OCI-LY1 (cell line): Measurements from ENCODE around the gene TBC1D2B.

Source experiments
- H2AFZ ChIP-seq: fragments of 200-600 bp; sonication (generic), shearing (Covaris generic); 2 replicates; pipeline ENCODE4 v1.6.0; 2014; ENCODE audit warnings: antibody characterized with exemption, mild to moderate bottlenecking, low read length
- H3F3A ChIP-seq: fragments of 200-600 bp; sonication (generic), shearing (Covaris generic); 2 replicates; pipeline ENCODE4 v1.6.0; 2014; ENCODE audit warnings: mild to moderate bottlenecking, antibody characterized with exemption, low read length, moderate library complexity; ENCODE audit not compliant: insufficient read depth
- H3K27ac ChIP-seq: fragments of 200-600 bp; sonication (generic); 2 replicates; pipeline ENCODE4 v1.5.1; 2014; ENCODE audit warnings: low read length, mixed run types, mild to moderate bottlenecking, low read depth; ENCODE audit not compliant: poor library complexity, severe bottlenecking
- H3K27me3 ChIP-seq: fragments of 200-600 bp; sonication (generic); 2 replicates; pipeline ENCODE4 v1.6.0; 2014; ENCODE audit warnings: antibody characterized with exemption, mild to moderate bottlenecking, low read length, moderate library complexity; ENCODE audit not compliant: insufficient read depth
- H3K36me3 ChIP-seq: fragments of 200-600 bp; sonication (generic); 2 replicates; pipeline ENCODE4 v1.6.1; 2014; ENCODE audit warnings: mild to moderate bottlenecking, antibody characterized with exemption, low read length, moderate library complexity, mixed read lengths; ENCODE audit not compliant: insufficient read depth
- H3K4me1 ChIP-seq: fragments of 200-600 bp; sonication (generic); 2 replicates; pipeline ENCODE4 v1.5.1; 2014; ENCODE audit warnings: mild to moderate bottlenecking, low read length, moderate library complexity; ENCODE audit not compliant: insufficient read depth, severe bottlenecking
- H3K4me2 ChIP-seq: fragments of 200-600 bp; sonication (generic), shearing (Covaris generic); 2 replicates; pipeline ENCODE4 v1.6.1; 2014; ENCODE audit warnings: low read length
- H3K4me3 ChIP-seq: fragments of 200-600 bp; sonication (generic); 2 replicates; pipeline ENCODE4 v1.5.1; 2014; ENCODE audit warnings: low read length, low read depth, mild to moderate bottlenecking, mixed read lengths; ENCODE audit not compliant: poor library complexity, severe bottlenecking
- H3K79me2 ChIP-seq: fragments of 200-600 bp; shearing (Covaris generic); 2 replicates; pipeline ENCODE4 v1.6.1; 2016; ENCODE audit warnings: mixed run types, low read length, mixed read lengths; ENCODE audit not compliant: insufficient read depth
- H3K9ac ChIP-seq: fragments of 200-600 bp; sonication (generic), shearing (Covaris generic); 2 replicates; pipeline ENCODE4 v1.6.1; 2014; ENCODE audit warnings: mild to moderate bottlenecking, low read length, mixed read lengths
- H3K9me2 ChIP-seq: fragments of 200-600 bp; sonication (generic), shearing (Covaris generic); 2 replicates; pipeline ENCODE4 v1.6.1; 2014; ENCODE audit warnings: low read depth, mild to moderate bottlenecking, low read length, mixed read lengths
- H3K9me3 ChIP-seq: fragments of 200-600 bp; shearing (Covaris generic); 2 replicates; pipeline ENCODE4 v1.6.1; 2014; ENCODE audit warnings: low read length, mixed read lengths
- H4K20me1 ChIP-seq: fragments of 200-600 bp; sonication (generic), shearing (Covaris generic); 2 replicates; pipeline ENCODE4 v1.6.0; 2016; ENCODE audit warnings: mild to moderate bottlenecking, low read length; ENCODE audit not compliant: insufficient read depth
- CTCF ChIP-seq: fragments of 200-600 bp; sonication (generic), shearing (Covaris generic); IDR thresholded peaks from 2 replicates; pipeline ENCODE4 v1.5.1; 2017; ENCODE audit warnings: mild to moderate bottlenecking, antibody characterized with exemption, low read length, moderate library complexity, mixed read lengths
- EZH2 ChIP-seq: fragments of 200-600 bp; sonication (generic), shearing (Covaris generic); IDR thresholded peaks from 2 replicates; pipeline ENCODE4 v1.8.0; 2017; ENCODE audit warnings: borderline replicate concordance, mixed run types, mild to moderate bottlenecking, antibody characterized with exemption, low read length, moderate library complexity, mixed read lengths

Gene TBC1D2B

GRCh38 chr15:78110096-78110495 lies 32.6 kb upstream of the TBC1D2B start:
- no peaks in the 10 kb centered on the region for H3K36me3 ChIP-seq
- no peaks in the 10 kb centered on the region for H3K79me2 ChIP-seq
- no peaks in the 10 kb centered on the region for H4K20me1 ChIP-seq
- H3K4me3 ChIP-seq, result no peak overlapping the region
- TF ChIP-seq EZH2, result no peak
- TF ChIP-seq CTCF, result no peak
- H3K9me3 ChIP-seq, result no peaks in the 10 kb centered on the region
- no peak overlapping the region for H2AFZ ChIP-seq
- no peaks in the 10 kb centered on the region for H3K4me1 ChIP-seq
- H3K9me2 ChIP-seq, result no peaks in the 10 kb centered on the region
- no peak overlapping the region for H3K4me2 ChIP-seq
- H3F3A ChIP-seq, result no peaks in the 10 kb centered on the region
- H3K27ac ChIP-seq, result no peak overlapping the region
- H3K27me3 ChIP-seq, result no peaks in the 10 kb centered on the region
- H3K9ac ChIP-seq, result no peak overlapping the region

- H3K36me3 ChIP-seq, result no peaks in the 10 kb centered on the region
- no peaks in the 10 kb centered on the region for H3K4me1 ChIP-seq
- no peak for TF ChIP-seq EZH2
- TF ChIP-seq CTCF, result no peak
- H3K79me2 ChIP-seq, result no peaks in the 10 kb centered on the region
- H3K27me3 ChIP-seq, result no peaks in the 10 kb centered on the region
- no peaks in the 10 kb centered on the region for H3F3A ChIP-seq
- no peak overlapping the region for H3K4me3 ChIP-seq
- no peaks in the 10 kb centered on the region for H4K20me1 ChIP-seq
- H3K27ac ChIP-seq, result no peak overlapping the region
- H3K4me2 ChIP-seq, result no peak overlapping the region
- H3K9me2 ChIP-seq, result no peaks in the 10 kb centered on the region
- H2AFZ ChIP-seq, result no peak overlapping the region
- H3K9me3 ChIP-seq, result no peaks in the 10 kb centered on the region
- no peak overlapping the region for H3K9ac ChIP-seq
These were observed 31.6 kb upstream of the TBC1D2B start for GRCh38 chr15:78109156-78109555.

GRCh38 chr15:78108300-78109084 lies 31.0 kb upstream of the TBC1D2B start:
- Histone ChIP-seq H3K9ac (no peak overlapping the region), H3K4me3 (no peak overlapping the region), H2AFZ (no peak overlapping the region), H3F3A (no peaks in the 10 kb centered on the region), H4K20me1 (no peaks in the 10 kb centered on the region), H3K9me3 (no peaks in the 10 kb centered on the region), H3K4me1 (no peaks in the 10 kb centered on the region), H3K36me3 (no peaks in the 10 kb centered on the region), H3K79me2 (no peaks in the 10 kb centered on the region), H3K27ac (no peak overlapping the region), H3K27me3 (no peaks in the 10 kb centered on the region), H3K4me2 (no peak overlapping the region), H3K9me2 (no peaks in the 10 kb centered on the region)
- peak; percentile 98 for TF ChIP-seq CTCF
- no peak for TF ChIP-seq EZH2
